Esophagus muscularis mucosa (tissue), 4 donors: ENCODE data around the gene BMI1.

Experiments
- CTCF ChIP-seq, 3 experiments: fragments of 200-600 bp in 2 of 3; fragments of 450-650 bp in 1 of 3; sonication (generic) in 2 of 3; IDR thresholded peaks; one replicate each; pipeline ENCODE4 v1.5.1; 2017 to 2019; ENCODE audit warnings: antibody characterized with exemption in 3 of 3, mild to moderate bottlenecking in 2 of 3, moderate library complexity in 1 of 3
- EP300 ChIP-seq: sonication (generic); formaldehyde crosslinking; IDR thresholded peaks from one replicate; pipeline ENCODE4 v1.6.1; 2017; ENCODE audit warnings: antibody characterized with exemption
- POLR2A ChIP-seq: fragments of 450-650 bp; IDR thresholded peaks from one replicate; pipeline ENCODE4 v1.6.1; 2017; ENCODE audit warnings: antibody characterized with exemption, moderate library complexity, mild to moderate bottlenecking, low read depth
- POLR2AphosphoS5 ChIP-seq, 2 donors: sonication (generic); formaldehyde crosslinking; IDR thresholded peaks; one replicate each; pipeline ENCODE4 v1.6.1; 2017; ENCODE audit warnings: antibody characterized with exemption in 2 of 2

- TF ChIP-seq POLR2AphosphoS5 (IDR thresholded peaks at IDR 0.05), result no peak
- TF ChIP-seq CTCF (IDR thresholded peaks at IDR 0.05), result no peak
- TF ChIP-seq POLR2A, result no peak
- TF ChIP-seq EP300, result no peak
These were observed 58.2 kb downstream of the BMI1 start for GRCh38 chr10:22379059-22379458.
